Smooth muscle cell of bladder (primary cell): Measurements from ENCODE around the gene INHA. TPM values are rescaled to one million over a fixed set of nuclear protein-coding genes. Genes with fewer than 3 reads are reported as not detected.

Source experiments
- total RNA-seq: library from RNA; depleted of rRNA; stranded (reverse); fragments of >200 nt; gene quantifications from 2 replicates; pipeline ENCODE4 v1.2.3, GENCODE V29; 2014

The INHA gene, protein sequence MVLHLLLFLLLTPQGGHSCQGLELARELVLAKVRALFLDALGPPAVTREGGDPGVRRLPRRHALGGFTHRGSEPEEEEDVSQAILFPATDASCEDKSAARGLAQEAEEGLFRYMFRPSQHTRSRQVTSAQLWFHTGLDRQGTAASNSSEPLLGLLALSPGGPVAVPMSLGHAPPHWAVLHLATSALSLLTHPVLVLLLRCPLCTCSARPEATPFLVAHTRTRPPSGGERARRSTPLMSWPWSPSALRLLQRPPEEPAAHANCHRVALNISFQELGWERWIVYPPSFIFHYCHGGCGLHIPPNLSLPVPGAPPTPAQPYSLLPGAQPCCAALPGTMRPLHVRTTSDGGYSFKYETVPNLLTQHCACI
- total RNA-seq, result 0.28 and 0.46 TPM in 2 replicates

GRCh38 chr2:219572237-219573001, at the start of gene INHA:
Gene INHA, plus strand, starts transcription at chr2:219572310. Its CDS starts 65 bp downstream, at chr2:219572375.

GRCh38 chr2:219543596-219544358, 28.3 kb upstream of the INHA start, which contains the start of the genes CHPF and TMEM198:
Gene CHPF, minus strand, starts transcription at chr2:219543809. Its CDS starts 271 bp downstream, at chr2:219543538.
Gene TMEM198, plus strand, starts transcription at chr2:219544028. Its CDS starts 700 bp downstream, at chr2:219544728.

GRCh38 chr2:219571311-219572236, 536 bp upstream of the INHA start, which contains the start of gene OBSL1:
Gene OBSL1, minus strand, starts transcription at chr2:219571539. Its CDS starts 307 bp downstream, at chr2:219571232.

DNA sequence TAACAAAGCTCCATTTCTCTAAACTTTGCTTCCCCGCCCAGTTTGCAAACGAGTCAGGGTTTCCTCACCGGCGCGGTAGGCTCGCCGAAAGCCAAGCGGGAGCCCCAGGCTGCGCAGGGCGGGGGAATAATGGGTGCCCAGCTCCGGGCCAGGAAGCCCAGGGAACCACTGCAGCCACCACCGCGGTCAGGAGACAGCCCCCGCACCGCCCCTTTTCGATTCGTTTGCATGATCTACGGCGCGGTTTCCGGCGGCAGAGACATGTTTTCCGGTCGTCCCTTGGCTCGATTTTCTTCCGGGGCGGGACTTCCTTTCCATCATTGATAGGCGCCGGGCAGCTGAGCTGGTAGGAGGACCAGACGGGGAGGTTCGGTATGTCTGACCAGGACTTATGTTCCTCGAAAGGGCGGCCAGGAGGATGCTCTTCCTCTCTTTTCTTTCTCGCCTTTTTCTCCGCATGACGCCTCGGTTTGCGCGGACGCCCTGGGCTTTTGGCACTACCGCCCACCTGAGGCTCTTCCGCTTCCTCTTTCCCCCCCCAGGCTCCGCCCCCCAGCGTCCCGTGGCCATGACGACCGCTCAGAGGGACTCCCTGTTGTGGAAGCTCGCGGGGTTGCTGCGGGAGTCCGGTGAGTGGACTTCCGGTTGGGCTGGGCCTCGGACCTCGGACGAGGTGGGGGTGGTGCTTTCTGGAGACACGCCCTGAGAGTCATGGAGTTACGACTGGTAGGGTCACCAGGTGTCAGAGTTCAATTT, 25.6 kb downstream of the INHA start, which contains the start of gene STK11IP:
Gene STK11IP, plus strand, starts transcription at position 306 of the 756 bp plus-strand sequence. Its CDS starts 263 bp downstream, at position 569.

Other genes starting within 250 kb of the INHA start
- gene RESP18, start 239.6 kb upstream of the INHA start, total RNA-seq, result not detected in 2 replicates
- 106 and 116 TPM in 2 replicates for gene DNPEP, start 184.4 kb upstream of the INHA start, total RNA-seq
- gene DES, start 153.9 kb upstream of the INHA start, total RNA-seq, result 0.71 and 3.7 TPM in 2 replicates
- 3.7 and 9.8 TPM in 2 replicates for gene SPEG, start 137.5 kb upstream of the INHA start, total RNA-seq
- gene GMPPA, start 73.4 kb upstream of the INHA start, total RNA-seq, result 51.2 and 63.9 TPM in 2 replicates
- under 0.01 and 0.37 TPM in 2 replicates for gene ASIC4, start 57.8 kb upstream of the INHA start, total RNA-seq
- gene CHPF, start 28.5 kb upstream of the INHA start, total RNA-seq, result 74.4 and 134 TPM in 2 replicates
- 1.3 and 1.8 TPM in 2 replicates for gene TMEM198, start 28.3 kb upstream of the INHA start, total RNA-seq
- gene OBSL1, start 771 bp upstream of the INHA start, total RNA-seq, result 37.8 and 56.8 TPM in 2 replicates
- 11.4 and 17.0 TPM in 2 replicates for gene STK11IP, start 25.5 kb downstream of the INHA start, total RNA-seq
- gene SLC4A3, start 55.3 kb downstream of the INHA start, total RNA-seq, result 2.0 and 2.1 TPM in 2 replicates